Hepatocyte (in vitro differentiated cells): ENCODE results near the gene ARSJ. TPM values are rescaled to one million over a fixed set of nuclear protein-coding genes. Genes with fewer than 3 reads are reported as not detected.

Experiments
- DNase-seq: peaks from one replicate; pipeline ENCODE4 v3.0.0-alpha.2; 2016; ENCODE audit warnings: low spot score
- H2AFZ ChIP-seq: fragments of 200-600 bp; sonication (generic); 2 replicates; pipeline ENCODE4 v1.6.0; 2016; ENCODE audit warnings: antibody characterized with exemption, mild to moderate bottlenecking
- H3K27ac ChIP-seq: fragments of 200-600 bp; sonication (generic); 2 replicates; pipeline ENCODE4 v1.5.1; 2016; ENCODE audit warnings: mild to moderate bottlenecking
- H3K27me3 ChIP-seq: fragments of 200-600 bp; sonication (generic); 2 replicates; pipeline ENCODE4 v1.6.1; 2016
- H3K36me3 ChIP-seq: fragments of 200-600 bp; sonication (generic); replicated peaks from 2 replicates; pipeline ENCODE4 v1.5.1; 2016; ENCODE audit warnings: low read depth; ENCODE audit not compliant: insufficient read depth
- H3K4me1 ChIP-seq: fragments of 200-600 bp; sonication (generic); 2 replicates; pipeline ENCODE4 v1.5.1; 2016; ENCODE audit warnings: mild to moderate bottlenecking, moderate library complexity; ENCODE audit not compliant: insufficient read depth
- H3K4me2 ChIP-seq: fragments of 200-600 bp; sonication (generic); 2 replicates; pipeline ENCODE4 v1.6.0; 2016
- H3K4me3 ChIP-seq: fragments of 200-600 bp; sonication (generic); 2 replicates; pipeline ENCODE4 v1.5.1; 2016; ENCODE audit warnings: mild to moderate bottlenecking
- H3K79me2 ChIP-seq: fragments of 200-600 bp; sonication (generic); 2 replicates; pipeline ENCODE4 v1.6.0; 2017; ENCODE audit warnings: mild to moderate bottlenecking
- H3K9me2 ChIP-seq: fragments of 200-600 bp; sonication (generic); replicated peaks from 2 replicates; pipeline ENCODE4 v1.6.0; 2017; ENCODE audit warnings: mild to moderate bottlenecking; ENCODE audit not compliant: insufficient read depth
- H3K9me3 ChIP-seq: fragments of 200-600 bp; sonication (generic); 2 replicates; pipeline ENCODE4 v1.5.1; 2016; ENCODE audit warnings: low read depth, mild to moderate bottlenecking
- H4K20me1 ChIP-seq: fragments of 200-600 bp; sonication (generic); 2 replicates; pipeline ENCODE4 v1.6.0; 2016; ENCODE audit warnings: mild to moderate bottlenecking; ENCODE audit not compliant: insufficient read depth, poor library complexity, severe bottlenecking
- EZH2 ChIP-seq: fragments of 200-600 bp; sonication (generic); IDR thresholded peaks from 2 replicates; pipeline ENCODE4 v1.6.1; 2016; ENCODE audit warnings: antibody characterized with exemption, mild to moderate bottlenecking, borderline replicate concordance
- EZH2phosphoT487 ChIP-seq: fragments of 200-600 bp; sonication (generic); IDR thresholded peaks from one replicate; pipeline ENCODE4 v1.6.1; 2018; ENCODE audit warnings: antibody characterized with exemption, mild to moderate bottlenecking, low read depth, moderate library complexity; ENCODE audit not compliant: unreplicated experiment, severe bottlenecking
- WGBS: methylation state at CpG from one replicate; pipeline ENCODE4 v1.1.6; 2016; ENCODE audit warnings: low lambda C conversion rate; ENCODE audit errors: missing lambda C conversion rate; 5-methylcytosine and 5-hydroxymethylcytosine counted together
- polyA plus RNA-seq: library from polyadenylated mRNA; unstranded; fragments of >200 nt; fragmentation: Nextera tagmentation; extraction: Ambion mirVana; gene quantifications from 2 replicates; pipeline ENCODE4 v1.2.1, GENCODE V29; 2016
- total RNA-seq: library from RNA; depleted of rRNA; stranded (reverse); fragments of >200 nt; gene quantifications from 2 replicates; pipeline ENCODE4 v1.2.3, GENCODE V29; 2014
- TF ChIP-seq, protein P1 (sequence below): fragments of 200-600 bp; sonication (generic); IDR thresholded peaks from 2 replicates; pipeline ENCODE4 v1.5.1; 2016; ENCODE audit warnings: antibody characterized with exemption, mild to moderate bottlenecking; ENCODE audit not compliant: poor library complexity

The ARSJ gene
- total and polyA plus RNA-seq, 2 experiments from 2014 or later = 7.6 to 13.8 TPM

DNA sequence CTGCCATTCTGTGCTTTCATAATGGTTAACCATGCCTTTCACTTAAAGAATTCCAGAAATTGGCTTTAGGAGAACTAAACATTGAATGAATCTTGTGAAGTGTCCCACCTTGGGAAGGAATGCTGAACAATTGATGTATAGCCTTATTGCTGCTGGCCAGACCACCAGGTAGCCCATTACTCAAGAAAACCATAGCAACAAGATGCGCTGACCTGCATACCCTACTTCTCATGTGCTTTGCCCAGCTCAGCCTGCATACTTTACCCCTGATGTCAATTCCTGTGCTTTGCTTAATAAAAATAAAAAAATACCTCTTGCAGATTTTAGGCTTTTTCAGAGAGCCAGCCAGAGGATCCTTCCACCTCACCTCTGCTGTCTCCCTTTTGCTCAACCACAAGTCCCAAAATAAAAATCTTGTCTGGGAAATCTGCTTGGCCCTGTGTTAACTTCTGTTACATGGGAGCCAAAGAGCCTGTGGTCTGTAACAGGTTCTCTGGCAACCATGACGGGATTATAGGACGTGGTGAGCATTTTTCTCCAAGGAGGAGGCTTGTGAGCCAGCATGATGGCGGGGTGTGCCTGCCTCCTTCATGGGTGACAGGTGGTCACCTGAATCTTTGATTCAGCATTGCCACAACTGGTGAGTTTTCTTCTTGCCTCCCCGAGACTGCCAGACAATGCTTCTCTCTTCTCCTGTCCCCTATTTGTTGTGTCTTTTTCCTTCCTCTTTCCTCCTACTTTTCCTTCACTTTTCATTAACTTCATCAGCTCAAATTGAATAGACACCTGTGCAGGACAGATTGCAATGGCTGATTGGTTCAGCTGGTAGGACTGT, 106.8 kb downstream of the ARSJ start:
- TF ChIP-seq, protein P1, sequence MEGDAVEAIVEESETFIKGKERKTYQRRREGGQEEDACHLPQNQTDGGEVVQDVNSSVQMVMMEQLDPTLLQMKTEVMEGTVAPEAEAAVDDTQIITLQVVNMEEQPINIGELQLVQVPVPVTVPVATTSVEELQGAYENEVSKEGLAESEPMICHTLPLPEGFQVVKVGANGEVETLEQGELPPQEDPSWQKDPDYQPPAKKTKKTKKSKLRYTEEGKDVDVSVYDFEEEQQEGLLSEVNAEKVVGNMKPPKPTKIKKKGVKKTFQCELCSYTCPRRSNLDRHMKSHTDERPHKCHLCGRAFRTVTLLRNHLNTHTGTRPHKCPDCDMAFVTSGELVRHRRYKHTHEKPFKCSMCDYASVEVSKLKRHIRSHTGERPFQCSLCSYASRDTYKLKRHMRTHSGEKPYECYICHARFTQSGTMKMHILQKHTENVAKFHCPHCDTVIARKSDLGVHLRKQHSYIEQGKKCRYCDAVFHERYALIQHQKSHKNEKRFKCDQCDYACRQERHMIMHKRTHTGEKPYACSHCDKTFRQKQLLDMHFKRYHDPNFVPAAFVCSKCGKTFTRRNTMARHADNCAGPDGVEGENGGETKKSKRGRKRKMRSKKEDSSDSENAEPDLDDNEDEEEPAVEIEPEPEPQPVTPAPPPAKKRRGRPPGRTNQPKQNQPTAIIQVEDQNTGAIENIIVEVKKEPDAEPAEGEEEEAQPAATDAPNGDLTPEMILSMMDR = no peak
- TF ChIP-seq EZH2phosphoT487 = no peak
- TF ChIP-seq EZH2 = no peak
- Histone ChIP-seq H3K9me3 (no peaks in the 10 kb centered on the region), H3K4me2 (no peak overlapping the region), H3K79me2 (no peaks in the 10 kb centered on the region), H3K36me3 (no peaks in the 10 kb centered on the region), H3K9me2 (no peaks in the 10 kb centered on the region), H4K20me1 (no peaks in the 10 kb centered on the region), H3K27me3 (no peaks in the 10 kb centered on the region), H3K4me3 (no peak overlapping the region), H2AFZ (no peak overlapping the region), H3K27ac (no peak overlapping the region), H3K4me1 (no peaks in the 10 kb centered on the region)
- DNase-seq = no peak
- WGBS = 84% methylated on average over 5 of the region's 5 CpGs

DNA sequence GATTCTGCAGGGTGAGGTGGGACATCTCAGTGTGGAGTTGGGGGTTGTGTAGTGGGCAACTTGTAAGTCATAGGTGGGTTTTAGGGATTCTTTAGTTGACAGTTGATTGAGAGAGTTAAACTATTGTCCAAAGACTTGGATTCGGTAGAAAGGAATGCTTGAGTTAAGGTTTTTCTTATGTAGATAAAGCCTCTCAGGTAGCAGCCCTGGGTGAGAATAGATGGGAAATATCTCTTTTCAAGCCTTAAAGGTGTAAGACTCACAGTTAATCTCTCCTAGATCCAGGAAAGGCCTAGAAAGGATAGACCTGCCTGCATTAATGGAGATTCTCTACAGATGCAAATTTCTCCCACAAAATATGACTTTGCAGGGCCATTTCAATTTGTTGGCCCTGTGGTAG, 108.4 kb downstream of the ARSJ start:
- Histone ChIP-seq H3K4me3 (no peak overlapping the region), H3K4me1 (no peaks in the 10 kb centered on the region), H3K27me3 (no peaks in the 10 kb centered on the region), H3K36me3 (no peaks in the 10 kb centered on the region), H3K9me3 (no peaks in the 10 kb centered on the region), H2AFZ (no peak overlapping the region), H3K79me2 (no peaks in the 10 kb centered on the region), H3K4me2 (no peak overlapping the region), H4K20me1 (no peaks in the 10 kb centered on the region), H3K27ac (no peak overlapping the region), H3K9me2 (no peaks in the 10 kb centered on the region)
- DNase-seq = no peak
- WGBS = 96% methylated on average over 1 of the region's 1 CpG
- TF ChIP-seq EZH2phosphoT487 (no peak), EZH2 (no peak)
- TF ChIP-seq, protein P1 = no peak

DNA sequence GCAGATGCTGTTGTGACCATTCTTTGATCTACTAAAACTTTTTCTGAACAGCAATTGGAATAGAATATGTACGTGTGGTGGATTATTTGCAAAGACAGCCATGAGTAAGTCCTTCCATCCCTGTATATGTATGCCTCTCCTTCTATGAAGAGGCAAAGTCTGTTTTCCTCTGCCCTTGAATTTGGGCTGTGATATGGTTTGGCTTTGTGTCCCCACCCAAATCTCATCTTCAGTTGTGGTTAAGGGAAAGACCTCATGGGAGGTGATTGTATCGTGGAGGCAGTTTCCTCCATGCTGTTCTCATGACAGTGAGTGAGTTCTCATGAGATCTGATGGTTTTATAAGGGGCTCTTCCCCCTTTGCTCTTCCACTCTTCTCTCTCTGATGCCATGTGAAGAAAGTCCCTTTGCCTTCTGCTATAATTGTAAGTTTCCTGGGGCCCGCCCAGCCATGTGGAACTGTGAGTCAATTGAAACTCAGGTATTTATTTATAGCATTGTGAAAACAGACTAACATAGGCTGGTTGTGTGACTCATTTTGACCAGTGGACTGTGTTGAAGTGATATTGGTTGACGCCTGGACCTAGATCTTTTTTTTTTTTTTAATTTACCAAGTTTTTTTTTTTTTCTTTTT, 109.6 kb downstream of the ARSJ start:
- TF ChIP-seq EZH2 = no peak
- TF ChIP-seq, protein P1 = no peak
- TF ChIP-seq EZH2phosphoT487 = no peak

More for the DNA sequence above, 109.6 kb downstream of the ARSJ start:
- no peaks in the 10 kb centered on the region for H4K20me1 ChIP-seq
- no peaks in the 10 kb centered on the region for H3K9me2 ChIP-seq
- H2AFZ ChIP-seq = no peak overlapping the region
- no peaks in the 10 kb centered on the region for H3K27me3 ChIP-seq
- H3K27ac ChIP-seq = no peak overlapping the region
- DNase-seq = peak; percentile 17
- H3K9me3 ChIP-seq = no peaks in the 10 kb centered on the region
- H3K79me2 ChIP-seq = no peaks in the 10 kb centered on the region
- no peak overlapping the region for H3K4me3 ChIP-seq
- no peaks in the 10 kb centered on the region for H3K4me1 ChIP-seq
- 94% methylated on average over 4 of the region's 4 CpGs for WGBS
- no peaks in the 10 kb centered on the region for H3K36me3 ChIP-seq
- no peak overlapping the region for H3K4me2 ChIP-seq
